Measurements from ENCODE around the gene ALDH2.
"Not testable (repeated sequence)": the region's sequence is repeated elsewhere in the genome, so short reads cannot be mapped to it uniquely, and the experiment has no call there.

The ALDH2 gene

GRCh38 chr12:111766608-111767361, at the start of gene ALDH2:
Gene ALDH2 (plus strand): TSS chr12:111766933. CDS start chr12:111766983, 50 bp downstream.
- Histone ChIP-seq H3K27me3 (replicated peaks) (no peaks in the 10 kb centered on the region), H3K4me3 (ENCODE audit: low read depth, low read length) (peak within 1 kb of the TSS; percentile 70), H3K27ac (no peak within 1 kb of the TSS), H3K36me3 (replicated peaks) (no peaks in the 10 kb centered on the region)
- no peak for TF ChIP-seq CTCF (IDR thresholded peaks at IDR 0.05; ENCODE audit: low read depth, low read length, missing control alignments)
- in situ Hi-C loops (cut with HindIII; ENCODE audit: low pct_ligation_motif_present, low sequenced_read_pairs): no loop called here
- no peak for DNase-seq

- in situ Hi-C loops (cut with HindIII; ENCODE audit: low pct_ligation_motif_present, low sequenced_read_pairs); DNase-seq; H3K36me3 ChIP-seq (replicated peaks): not testable (repeated sequence)
These were observed 47.4 kb upstream of the ALDH2 start for GRCh38 chr12:111719316-111719715.

GRCh38 chr12:111720457-111720856, 46.3 kb upstream of the ALDH2 start:
- no peak for TF ChIP-seq CTCF (IDR thresholded peaks at IDR 0.05; ENCODE audit: low read depth, low read length, missing control alignments)
- Histone ChIP-seq H3K4me3 (ENCODE audit: low read depth, low read length) (no peak overlapping the region), H3K27ac (no peak overlapping the region), H3K36me3 (replicated peaks) (peaks cover 3% of the 10 kb centered on the region), H3K27me3 (replicated peaks) (no peaks in the 10 kb centered on the region)
- in situ Hi-C loops (cut with HindIII; ENCODE audit: low pct_ligation_motif_present, low sequenced_read_pairs): no loop called here
- no peak for DNase-seq

More at GRCh38 chr12:111719316-111719715, 47.4 kb upstream of the ALDH2 start:
- H3K4me3 ChIP-seq (ENCODE audit: low read depth, low read length); H3K27ac ChIP-seq; H3K27me3 ChIP-seq (replicated peaks): not testable (repeated sequence)

- H3K27ac ChIP-seq; DNase-seq; in situ Hi-C loops (cut with HindIII; ENCODE audit: low pct_ligation_motif_present, low sequenced_read_pairs); H3K4me3 ChIP-seq (ENCODE audit: low read depth, low read length); H3K36me3 ChIP-seq (replicated peaks); H3K27me3 ChIP-seq (replicated peaks): not testable (repeated sequence)
These were observed 42.9 kb upstream of the ALDH2 start for GRCh38 chr12:111723646-111724360.

GRCh38 chr12:111728795-111729194, 37.9 kb upstream of the ALDH2 start:
- TF ChIP-seq CTCF (IDR thresholded peaks at IDR 0.05; ENCODE audit: low read depth, low read length, missing control alignments): no peak
- Histone ChIP-seq H3K27ac (no peak overlapping the region), H3K27me3 (replicated peaks) (no peaks in the 10 kb centered on the region), H3K36me3 (replicated peaks) (no peaks in the 10 kb centered on the region), H3K4me3 (ENCODE audit: low read depth, low read length) (no peak overlapping the region)
- no peak for DNase-seq
- in situ Hi-C loops (cut with HindIII; ENCODE audit: low pct_ligation_motif_present, low sequenced_read_pairs): no loop called here

GRCh38 chr12:111730420-111730819, 36.3 kb upstream of the ALDH2 start:
- Histone ChIP-seq H3K27me3 (replicated peaks) (no peaks in the 10 kb centered on the region), H3K27ac (no peak overlapping the region), H3K36me3 (replicated peaks) (no peaks in the 10 kb centered on the region), H3K4me3 (ENCODE audit: low read depth, low read length) (no peak overlapping the region)
- TF ChIP-seq CTCF (IDR thresholded peaks at IDR 0.05; ENCODE audit: low read depth, low read length, missing control alignments): no peak
- in situ Hi-C loops (cut with HindIII; ENCODE audit: low pct_ligation_motif_present, low sequenced_read_pairs): no loop called here
- DNase-seq: no peak
